ENCODE data around the gene STX2. TPM values are rescaled to one million over a fixed set of nuclear protein-coding genes. Genes with fewer than 3 reads are reported as not detected.

Gene STX2
- total and polyA plus RNA-seq, 10 of the 15 experiments (the other 5 are each of a cell fraction or from before 2014, with no cell fraction given), result 6.0 to 22.2 (median 10.0) TPM

GRCh38 chr12:130880411-130880885, 41.4 kb upstream of the STX2 start (continued):
- no peak for TF ChIP-seq ZNF592 (IDR thresholded peaks at IDR 0.05)
- peak; percentile 10; the same call in 1 of the 2 replicates for TF ChIP-seq RUNX3 (IDR thresholded peaks at IDR 0.05; ENCODE audit: low read length)
- no peak for TF ChIP-seq CEBPZ (IDR thresholded peaks at IDR 0.05; ENCODE audit: low read depth, low read length)
- 0 out of 2 replicates have a peak, but pooled peaks have one; percentile 42 for TF ChIP-seq NFIC (IDR thresholded peaks at IDR 0.05; ENCODE audit: low read depth, low read length)
- no peak for TF ChIP-seq SIX5 (IDR thresholded peaks at IDR 0.05; ENCODE audit: low read depth, low read length, severe bottlenecking)
- peak; percentile 45; the same call in 1 of the 2 replicates for TF ChIP-seq ATF7 (IDR thresholded peaks at IDR 0.05; ENCODE audit: low read depth)
- no peak for TF ChIP-seq SREBF2 (IDR thresholded peaks at IDR 0.05; ENCODE audit: low read length)
- TF ChIP-seq PKNOX1 (IDR thresholded peaks at IDR 0.05), result peak; percentile 49; the same call in 1 of the 2 replicates
- TF ChIP-seq PAX5 (IDR thresholded peaks at IDR 0.05; ENCODE audit: borderline replicate concordance, low read depth, low read length), result peak; percentile 53; the same call in 1 of the 2 replicates
- TF ChIP-seq MLLT1 (IDR thresholded peaks at IDR 0.05), result 0 out of 2 replicates have a peak, but pooled peaks have one; percentile 27
- no peak for TF ChIP-seq CEBPB (IDR thresholded peaks at IDR 0.05; ENCODE audit: borderline replicate concordance in 1 of 2, low read depth in 2 of 2, low read length in 2 of 2)
- peak; percentile 82; the same call in 1 of the 2 replicates for TF ChIP-seq SMARCA5 (IDR thresholded peaks at IDR 0.05)
- no peak for TF ChIP-seq HDAC2 (IDR thresholded peaks at IDR 0.05)
- TF ChIP-seq RB1 (IDR thresholded peaks at IDR 0.05; ENCODE audit: borderline replicate concordance), result no peak
- TF ChIP-seq ATF2 (IDR thresholded peaks at IDR 0.05; ENCODE audit: low read length), result no peak
- TF ChIP-seq SMAD1 (IDR thresholded peaks at IDR 0.05; ENCODE audit: low read depth, partially characterized antibody), result no peak
- no peak for TF ChIP-seq CREB1 (IDR thresholded peaks at IDR 0.05; ENCODE audit: low read depth)
- no peak for TF ChIP-seq RCOR1 (conservative IDR thresholded peaks at IDR 0.05; ENCODE audit: low read depth, low read length)
- no peak for TF ChIP-seq TARDBP (IDR thresholded peaks at IDR 0.05; ENCODE audit: borderline replicate concordance)
- TF ChIP-seq NFYA (IDR thresholded peaks at IDR 0.05; ENCODE audit: borderline replicate concordance, low read depth, low read length), result no peak

Measured in GM12878 (cell line).